Non-pigmented ciliary epithelial cell (primary cell): ENCODE measurements around the gene CHCHD6.

Source experiments
- DNase-seq: peaks from one replicate; pipeline ENCODE4 v3.0.0-alpha.2; 2010; ENCODE audit warnings: low read depth

The CHCHD6 gene

GRCh38 chr3:126994661-126995245 is 290.7 kb downstream of the CHCHD6 start:
- DNase-seq, result no peak

DNA sequence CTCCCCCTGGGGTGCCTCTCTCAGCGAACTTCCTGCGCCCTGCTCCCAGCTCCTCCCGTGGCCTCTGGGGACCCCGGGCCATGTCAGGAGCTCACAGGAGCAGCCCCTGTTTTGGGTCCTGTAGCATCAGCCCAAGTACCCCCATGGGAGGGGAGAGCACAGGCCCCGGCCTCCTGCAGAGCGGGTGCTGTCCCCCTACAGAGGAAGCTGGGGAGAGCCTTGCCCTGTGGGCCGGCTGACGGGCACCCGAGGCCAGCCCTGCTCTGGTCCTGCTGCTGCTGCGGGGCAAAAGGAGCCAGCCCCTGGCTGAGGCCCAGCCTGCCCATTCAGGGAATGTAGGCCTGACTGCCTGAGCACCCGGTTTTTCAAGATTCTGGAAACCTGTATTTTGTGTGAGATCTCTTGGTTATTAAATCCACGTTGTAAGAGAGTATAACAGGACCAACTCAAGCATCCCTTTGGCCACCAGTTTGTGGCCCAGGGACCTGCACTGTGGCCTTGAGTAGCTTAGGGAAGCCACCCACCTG is 291.3 kb downstream of the CHCHD6 start:
- no peak for DNase-seq

GRCh38 chr3:126995926-126996512 is 292.0 kb downstream of the CHCHD6 start:
- no peak for DNase-seq

DNA sequence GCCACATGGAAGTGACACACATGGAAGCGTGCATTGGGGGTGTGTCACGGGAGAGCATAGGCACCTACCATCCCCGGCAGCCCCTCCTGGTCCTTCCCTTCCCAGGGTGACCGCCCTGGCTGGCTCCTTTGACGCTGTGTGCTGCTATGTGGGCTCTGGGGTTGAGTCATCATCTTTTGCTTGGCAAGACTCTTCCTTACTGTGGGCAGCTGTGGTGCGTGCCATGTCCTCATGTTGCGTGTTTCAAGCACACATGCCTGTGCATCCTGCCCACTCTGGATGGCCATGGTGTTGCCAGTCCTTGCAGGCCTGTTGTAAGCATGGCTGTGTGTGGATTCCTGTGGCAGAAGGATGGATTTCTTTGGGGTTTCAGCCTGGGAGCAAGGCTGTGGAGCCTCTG is 292.9 kb downstream of the CHCHD6 start:
- DNase-seq, result no peak

- DNase-seq, result no peak
Observed at GRCh38 chr3:126997455-126998038, 293.5 kb downstream of the CHCHD6 start.

- DNase-seq, result no peak
Observed at GRCh38 chr3:126998320-126998719, 294.3 kb downstream of the CHCHD6 start.

DNA sequence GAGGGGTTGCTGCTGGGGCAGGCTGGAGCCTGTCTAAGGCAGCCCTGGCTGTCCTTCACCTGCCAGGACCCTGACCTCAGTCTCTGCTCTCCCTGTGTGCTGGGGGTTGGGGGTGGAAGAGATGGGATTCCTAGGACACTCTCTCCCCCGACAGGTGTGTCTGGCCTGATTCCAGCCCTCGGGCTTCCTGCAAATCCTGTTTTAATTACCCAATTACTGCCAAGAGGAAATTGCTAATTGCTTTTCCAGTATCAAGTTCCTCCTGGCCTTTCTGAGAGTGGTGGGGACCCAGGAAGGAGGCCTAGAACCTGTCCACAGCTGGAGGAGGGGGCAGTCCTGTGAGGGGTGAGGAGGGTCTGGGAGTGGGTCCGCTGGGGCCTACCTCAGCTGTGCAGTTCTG is 294.7 kb downstream of the CHCHD6 start:
- DNase-seq, result no peak

DNA sequence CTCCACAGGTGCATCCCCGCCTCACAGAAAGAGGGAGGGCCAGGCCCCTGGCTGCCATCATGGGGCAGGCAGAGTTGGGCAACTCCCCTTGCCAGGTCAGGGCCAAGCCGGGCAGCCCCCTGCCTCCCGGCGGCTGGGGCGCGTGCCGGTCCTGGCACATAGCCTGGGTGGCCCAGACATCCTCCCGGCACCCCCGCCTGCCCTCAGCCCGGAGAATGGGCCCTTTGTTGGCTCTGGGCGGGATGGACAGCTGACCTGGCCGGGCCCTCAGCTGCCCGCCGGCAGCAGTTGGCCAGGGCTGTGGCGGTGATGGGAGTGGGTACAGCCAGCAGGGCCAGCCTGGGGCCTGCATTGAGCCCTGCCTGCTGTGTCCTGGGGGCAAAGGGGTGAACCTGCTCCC is 295.3 kb downstream of the CHCHD6 start:
- DNase-seq, result no peak

DNA sequence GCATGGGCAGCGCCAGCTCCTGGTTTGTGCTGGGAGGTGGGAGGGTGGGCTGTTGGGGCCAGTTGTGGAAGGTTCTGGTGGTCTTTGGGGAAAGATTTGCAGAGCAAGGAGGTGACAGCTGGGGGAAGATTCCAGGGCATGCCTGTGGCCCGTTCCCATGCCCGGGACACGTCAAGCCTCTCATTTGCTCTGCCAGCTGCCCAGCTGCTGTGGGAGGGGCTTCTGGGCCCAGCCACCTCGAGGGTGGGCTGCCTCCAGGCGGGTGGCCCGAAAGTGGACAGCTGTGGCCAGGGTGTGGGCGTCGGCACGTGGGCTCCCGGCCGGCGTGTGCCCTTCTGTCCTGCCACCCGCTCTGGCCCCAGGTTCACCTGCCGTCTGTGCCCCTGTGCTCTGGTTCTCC is 296.1 kb downstream of the CHCHD6 start:
- DNase-seq, result no peak

DNA sequence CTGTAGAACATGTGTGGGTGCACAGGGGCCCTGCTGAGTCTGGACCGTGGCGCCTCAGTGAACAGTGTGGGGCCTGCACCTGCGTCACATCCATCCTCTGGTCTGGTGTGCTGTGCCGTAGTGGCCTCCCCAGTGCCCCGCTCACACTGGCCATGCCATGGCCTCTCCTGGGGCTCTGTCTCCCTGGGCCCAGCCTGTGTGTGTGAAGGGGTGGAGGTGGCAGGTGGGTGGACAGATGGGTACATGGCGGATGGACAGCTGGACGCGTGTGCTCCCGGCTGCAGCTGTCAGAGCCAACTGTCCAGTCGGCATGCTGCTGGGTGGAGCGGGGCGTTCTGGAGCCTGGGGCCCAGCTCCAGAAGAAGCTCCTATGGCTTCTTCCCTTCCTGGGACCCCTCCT is 296.7 kb downstream of the CHCHD6 start:
- DNase-seq, result no peak

DNA sequence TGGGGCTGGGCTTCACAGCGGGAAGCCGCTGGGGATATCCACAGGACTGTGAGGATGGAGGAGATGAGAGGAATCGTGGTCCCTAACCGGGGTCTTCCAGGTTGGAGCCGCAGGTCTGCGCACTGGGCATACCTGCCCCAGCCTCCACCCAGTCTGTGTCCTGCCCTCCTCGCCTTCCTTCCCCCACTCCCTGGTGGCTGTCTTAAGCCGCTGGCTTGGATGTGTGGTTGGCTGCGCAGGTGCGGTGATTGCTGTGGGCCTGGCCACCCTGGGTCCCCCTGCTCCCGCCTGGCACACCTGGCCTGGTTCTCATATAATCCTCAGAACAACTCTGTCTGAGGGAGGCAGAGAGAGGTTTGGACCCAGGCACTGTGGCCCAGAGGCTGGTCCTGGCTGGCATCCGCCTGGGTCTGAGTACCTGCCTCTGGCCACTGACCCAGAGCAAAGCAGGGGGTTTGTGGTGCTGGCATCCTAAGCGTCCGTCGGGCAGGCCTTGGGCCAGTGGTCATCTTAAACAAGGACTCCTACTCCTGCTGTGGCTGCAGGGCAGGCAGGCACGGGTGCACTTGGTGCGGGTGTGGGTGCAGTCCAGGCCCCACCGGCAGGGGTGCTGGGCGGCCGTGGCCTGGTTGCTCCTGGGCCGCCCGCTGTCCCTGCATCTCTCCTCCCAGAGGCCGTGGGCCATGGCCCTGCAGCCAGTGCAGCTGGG is 297.6 kb downstream of the CHCHD6 start:
- no peak for DNase-seq

- DNase-seq, result peak; percentile 54
Observed at GRCh38 chr3:127002195-127003174, 298.4 kb downstream of the CHCHD6 start.

DNA sequence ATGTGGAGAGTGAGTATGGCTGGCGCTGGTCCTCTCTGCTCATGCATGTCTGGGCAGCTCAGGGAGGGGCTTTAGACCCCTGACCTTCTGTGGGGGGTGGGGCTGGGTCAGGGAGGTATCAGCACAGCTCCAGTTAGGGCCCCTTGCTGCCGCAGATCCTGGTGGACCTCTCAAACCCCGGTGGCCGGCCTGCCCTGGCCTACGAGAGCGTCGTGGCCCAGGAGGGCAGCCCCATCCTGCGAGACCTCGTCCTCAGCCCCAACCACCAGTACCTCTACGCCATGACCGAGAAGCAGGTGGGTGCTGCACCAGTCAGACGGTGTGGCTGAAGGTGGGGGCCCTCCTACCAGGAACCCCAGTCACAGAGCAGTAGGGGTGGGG is 299.1 kb downstream of the CHCHD6 start:
- no peak for DNase-seq

- no peak for DNase-seq
Observed at GRCh38 chr3:127003601-127004280, 299.7 kb downstream of the CHCHD6 start.

- DNase-seq, result no peak
Observed at GRCh38 chr3:127004641-127005397, 300.8 kb downstream of the CHCHD6 start.

- no peak for DNase-seq
Observed at GRCh38 chr3:127005864-127006500, 301.9 kb downstream of the CHCHD6 start.

GRCh38 chr3:127006781-127007436 is 302.9 kb downstream of the CHCHD6 start:
- DNase-seq, result no peak

DNA sequence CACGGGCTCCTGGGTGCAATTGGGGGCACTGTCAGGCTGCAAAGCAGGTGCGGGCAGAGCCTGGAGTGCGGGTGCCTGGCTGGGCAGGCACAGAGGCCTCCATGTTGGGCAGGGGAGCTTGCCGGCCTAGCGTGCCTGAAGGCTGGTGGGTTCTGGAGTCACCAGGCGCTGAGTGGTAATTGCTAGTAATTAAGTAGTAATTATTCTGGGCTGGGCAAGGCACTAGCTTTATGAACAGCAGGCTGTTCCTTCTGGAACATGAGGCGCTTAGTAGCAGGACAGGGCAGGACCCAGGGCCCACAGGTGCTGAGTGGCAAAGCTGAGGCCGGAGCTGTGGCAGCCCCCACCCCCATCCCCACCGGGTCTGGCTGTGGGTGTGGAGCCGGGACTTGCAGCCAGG is 304.2 kb downstream of the CHCHD6 start:
- DNase-seq, result no peak

GRCh38 chr3:127009531-127009930 is 305.5 kb downstream of the CHCHD6 start:
- no peak for DNase-seq
